Ovary (tissue), 3 donors: ENCODE measurements around the gene SIK3.

Experiments used
- EP300 ChIP-seq: sonication (generic); formaldehyde crosslinking; IDR thresholded peaks from one replicate; pipeline ENCODE4 v1.6.1; 2017; ENCODE audit warnings: antibody characterized with exemption
- POLR2A ChIP-seq: fragments of 450-650 bp; IDR thresholded peaks from one replicate; pipeline ENCODE4 v1.6.1; 2017; ENCODE audit warnings: antibody characterized with exemption, mild to moderate bottlenecking, moderate library complexity
- TF ChIP-seq, protein P1 (sequence below), 3 donors: fragments of 450-650 bp in 2 of 3; fragments of 200-600 bp in 1 of 3; IDR thresholded peaks; one replicate each; pipeline versions ENCODE4 v1.5.1 to v1.8.0; 2016 to 2022; ENCODE audit warnings: antibody characterized with exemption in 3 of 3, mild to moderate bottlenecking in 1 of 3
- donor health status: DM: no; HTN: no; CAD: no.

DNA sequence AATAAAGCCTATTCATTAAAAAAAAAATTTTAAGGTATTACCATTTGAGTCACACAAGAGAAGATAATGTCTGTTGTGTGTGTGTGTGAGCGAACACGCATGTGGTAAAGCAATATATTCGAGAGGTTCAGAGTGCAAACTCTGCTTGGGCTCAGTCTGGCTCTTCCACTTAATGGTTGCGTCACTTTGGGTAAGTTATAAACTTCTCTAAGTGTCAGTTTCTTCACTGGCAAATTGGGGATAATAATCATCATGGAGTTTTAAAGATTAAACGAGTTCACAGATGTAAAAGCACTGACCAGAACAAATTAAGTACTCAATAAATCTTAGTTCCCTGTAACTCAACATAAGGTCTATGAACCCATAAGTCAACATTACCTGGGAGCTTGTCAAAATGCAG lies 37.0 kb downstream of the SIK3 start:
- TF ChIP-seq, protein P1, sequence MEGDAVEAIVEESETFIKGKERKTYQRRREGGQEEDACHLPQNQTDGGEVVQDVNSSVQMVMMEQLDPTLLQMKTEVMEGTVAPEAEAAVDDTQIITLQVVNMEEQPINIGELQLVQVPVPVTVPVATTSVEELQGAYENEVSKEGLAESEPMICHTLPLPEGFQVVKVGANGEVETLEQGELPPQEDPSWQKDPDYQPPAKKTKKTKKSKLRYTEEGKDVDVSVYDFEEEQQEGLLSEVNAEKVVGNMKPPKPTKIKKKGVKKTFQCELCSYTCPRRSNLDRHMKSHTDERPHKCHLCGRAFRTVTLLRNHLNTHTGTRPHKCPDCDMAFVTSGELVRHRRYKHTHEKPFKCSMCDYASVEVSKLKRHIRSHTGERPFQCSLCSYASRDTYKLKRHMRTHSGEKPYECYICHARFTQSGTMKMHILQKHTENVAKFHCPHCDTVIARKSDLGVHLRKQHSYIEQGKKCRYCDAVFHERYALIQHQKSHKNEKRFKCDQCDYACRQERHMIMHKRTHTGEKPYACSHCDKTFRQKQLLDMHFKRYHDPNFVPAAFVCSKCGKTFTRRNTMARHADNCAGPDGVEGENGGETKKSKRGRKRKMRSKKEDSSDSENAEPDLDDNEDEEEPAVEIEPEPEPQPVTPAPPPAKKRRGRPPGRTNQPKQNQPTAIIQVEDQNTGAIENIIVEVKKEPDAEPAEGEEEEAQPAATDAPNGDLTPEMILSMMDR (IDR thresholded peaks at IDR 0.05) = no peak
- TF ChIP-seq POLR2A (no peak), EP300 (no peak)
